IMR-90 (cell line): ENCODE results near the gene LRRC15. TPM values are rescaled to one million over a fixed set of nuclear protein-coding genes. Genes with fewer than 3 reads are reported as not detected.

Experiments
- ATAC-seq: fragments of 200-7000 bp; cut with Tn5 transposase; 2 replicates; pipeline ENCODE4 v1.9.1; 2020; ENCODE audit warnings: low read depth, mild to moderate bottlenecking, moderate library complexity
- BruUV-seq: library from RNA; stranded (reverse); fragments of 400-500 nt; replicated peaks from 2 replicates; lab custom pipeline; 2021; lab: Mats Ljungman, UMichigan
- CTCF ChIA-PET: fragments of 300-600 bp; formaldehyde crosslinking; extraction: SDS; loops from one replicate; lab custom pipeline; 2021; ENCODE audit warnings: antibody characterized with exemption; lab: Yijun Ruan, JAX
- POLR2A ChIA-PET: fragments of 300-600 bp; sonication (Branson Sonifier 250); formaldehyde crosslinking; loops from one replicate; lab custom pipeline; 2022; ENCODE audit warnings: antibody characterized with exemption; ENCODE audit not compliant: unreplicated experiment; lab: Charles Lee
- DNase-seq: peaks from one replicate; pipeline ENCODE4 v3.0.0; 2013
- H2AFZ ChIP-seq: replicated peaks from 2 replicates; pipeline ENCODE3; 2013; ENCODE audit warnings: low read length, mild to moderate bottlenecking; ENCODE audit not compliant: poor library complexity
- H2AK5ac ChIP-seq: 2 replicates; pipeline ENCODE4 v1.6.1; 2013; ENCODE audit warnings: low read depth, low read length, inconsistent platforms
- H2AK9ac ChIP-seq: replicated peaks from 2 replicates; pipeline ENCODE3; 2013; ENCODE audit warnings: mild to moderate bottlenecking, low read depth, low read length, moderate library complexity; ENCODE audit not compliant: poor library complexity
- H2BK120ac ChIP-seq: 2 replicates; pipeline ENCODE4 v1.6.1; 2013; ENCODE audit warnings: low read depth, low read length, inconsistent platforms
- H2BK15ac ChIP-seq: 3 replicates; pipeline ENCODE4 v1.6.1; 2013; ENCODE audit warnings: low read depth, low read length, inconsistent platforms
- H2BK20ac ChIP-seq: 2 replicates; pipeline ENCODE4 v1.6.1; 2013; ENCODE audit warnings: low read depth, mild to moderate bottlenecking, inconsistent platforms, low read length, moderate library complexity
- H2BK5ac ChIP-seq: 2 replicates; pipeline ENCODE4 v1.6.1; 2013; ENCODE audit warnings: mild to moderate bottlenecking, low read depth, low read length, inconsistent platforms; ENCODE audit not compliant: poor library complexity, severe bottlenecking
- H3K14ac ChIP-seq: replicated peaks from 2 replicates; pipeline ENCODE4 v1.6.1; 2013; ENCODE audit warnings: low read depth, low read length, inconsistent platforms
- H3K18ac ChIP-seq: 2 replicates; pipeline ENCODE4 v1.6.1; 2013; ENCODE audit warnings: low read depth, low read length, control low read depth
- H3K23ac ChIP-seq: 2 replicates; pipeline ENCODE4 v1.6.1; 2013; ENCODE audit warnings: low read depth, low read length, inconsistent platforms
- H3K27ac ChIP-seq: 2 replicates; pipeline ENCODE4 v1.5.1; 2013; ENCODE audit warnings: mild to moderate bottlenecking, control low read depth, low read length; ENCODE audit not compliant: insufficient read depth
- H3K27me3 ChIP-seq: 2 replicates; pipeline ENCODE4 v1.6.1; 2013; ENCODE audit warnings: low read length; ENCODE audit not compliant: control insufficient read depth, insufficient read depth
- H3K36me3 ChIP-seq: 2 replicates; pipeline ENCODE4 v1.6.1; 2013; ENCODE audit warnings: low read length, mixed read lengths; ENCODE audit not compliant: control insufficient read depth, insufficient read depth
- H3K4ac ChIP-seq: 2 replicates; pipeline ENCODE4 v1.6.1; 2013; ENCODE audit warnings: low read depth, low read length, inconsistent platforms
- H3K4me1 ChIP-seq: 2 replicates; pipeline ENCODE4 v1.6.1; 2013; ENCODE audit warnings: low read length, mixed read lengths; ENCODE audit not compliant: control insufficient read depth, insufficient read depth
- H3K4me2 ChIP-seq: 2 replicates; pipeline ENCODE4 v1.6.1; 2013; ENCODE audit warnings: low read depth, mild to moderate bottlenecking, control low read depth, low read length, moderate library complexity
- H3K4me3 ChIP-seq: 2 replicates; pipeline ENCODE4 v1.5.1; 2013; ENCODE audit warnings: low read depth, mild to moderate bottlenecking, control low read depth, low read length, moderate library complexity; ENCODE audit not compliant: insufficient read depth
- H3K56ac ChIP-seq: 2 replicates; pipeline ENCODE4 v1.6.1; 2013; ENCODE audit warnings: low read length, inconsistent platforms; ENCODE audit not compliant: insufficient read depth; ENCODE audit errors: extremely low read depth
- H3K79me1 ChIP-seq, 2 experiments: 2 replicates each; pipeline ENCODE4 v1.6.1; 2013; ENCODE audit warnings: low read length in 2 of 2, inconsistent platforms in 1 of 2, low read depth in 1 of 2
- H3K9ac ChIP-seq: 2 replicates; pipeline ENCODE4 v1.6.1; 2013; ENCODE audit warnings: low read depth, low read length, control low read depth
- H3K9me1 ChIP-seq: 2 replicates; pipeline ENCODE4 v1.6.1; 2013; ENCODE audit warnings: low read length, inconsistent platforms; ENCODE audit not compliant: insufficient read depth
- H3K9me3 ChIP-seq: 2 replicates; pipeline ENCODE4 v1.6.1; 2013; ENCODE audit warnings: low read length; ENCODE audit not compliant: control insufficient read depth, insufficient read depth
- H4K20me1 ChIP-seq: 2 replicates; pipeline ENCODE4 v1.6.1; 2013; ENCODE audit warnings: low read length, inconsistent platforms; ENCODE audit not compliant: insufficient read depth
- H4K5ac ChIP-seq: 2 replicates; pipeline ENCODE4 v1.6.1; 2013; ENCODE audit warnings: mild to moderate bottlenecking, low read depth, low read length, control low read depth
- H4K8ac ChIP-seq, 2 experiments: 2 replicates each; pipeline ENCODE4 v1.6.1; 2013; ENCODE audit warnings: low read depth in 2 of 2, low read length in 2 of 2, control low read depth in 1 of 2, inconsistent platforms in 1 of 2
- H4K91ac ChIP-seq: 2 replicates; pipeline ENCODE4 v1.6.1; 2013; ENCODE audit warnings: low read depth, low read length, inconsistent platforms; ENCODE audit not compliant: insufficient read depth
- CEBPB ChIP-seq: IDR thresholded peaks from 2 replicates; pipeline ENCODE4 v1.6.1; 2012; ENCODE audit warnings: low read depth, low read length, improper control_type of control experiment
- CHD1 ChIP-seq: IDR thresholded peaks from 2 replicates; pipeline ENCODE4 v1.6.1; 2012; ENCODE audit warnings: low read depth, low read length, improper control_type of control experiment
- CTCF ChIP-seq: conservative IDR thresholded peaks from 2 replicates; pipeline ENCODE4 v1.5.1; 2012; ENCODE audit warnings: mild to moderate bottlenecking, low read depth, low read length, improper control_type of control experiment
- ELK1 ChIP-seq: fragments of 150-350 bp; IDR thresholded peaks from 2 replicates; pipeline ENCODE4 v1.6.1; 2016; ENCODE audit warnings: low read depth, mild to moderate bottlenecking, low read length, moderate library complexity, borderline replicate concordance
- MAZ ChIP-seq: IDR thresholded peaks from 2 replicates; pipeline ENCODE4 v1.6.1; 2012; ENCODE audit warnings: low read depth, mild to moderate bottlenecking, low read length, improper control_type of control experiment, moderate library complexity, borderline replicate concordance
- NFE2L2 ChIP-seq: fragments of 150-350 bp; IDR thresholded peaks from 2 replicates; pipeline ENCODE4 v1.6.1; 2016; ENCODE audit warnings: low read depth, mild to moderate bottlenecking, low read length
- POLR2A ChIP-seq: IDR thresholded peaks from 2 replicates; pipeline ENCODE4 v1.6.1; 2012; ENCODE audit warnings: mild to moderate bottlenecking, low read depth, low read length
- RAD21 ChIP-seq: IDR thresholded peaks from 2 replicates; pipeline ENCODE4 v1.6.1; 2012; ENCODE audit warnings: low read length, improper control_type of control experiment
- WGBS, 2 experiments: methylation state at CpG; one replicate each; pipeline versions ENCODE4 v1.1.5 to v1.1.7; 2013; ENCODE audit warnings: missing lambda C conversion rate in 2 of 2; ENCODE audit not compliant: insufficient read length in 1 of 2; ENCODE audit errors: extremely low coverage in 2 of 2; 5-methylcytosine and 5-hydroxymethylcytosine counted together
- dilution Hi-C: fragments of 300-500 bp; cut with HindIII; formaldehyde crosslinking; loops from one replicate; pipeline ENCODE4 v1.14.3; 2018; ENCODE audit warnings: low sequenced_read_pairs; ENCODE audit not compliant: unreplicated experiment
- in situ Hi-C: fragments of 300-500 bp; cut with MboI; formaldehyde crosslinking; loops from 3 replicates; pipeline ENCODE4 v1.14.3; 2019; ENCODE audit warnings: low sequenced_read_pairs, inconsistent platforms, mixed read lengths
- intact Hi-C: fragments of 100-400 bp; cut with micrococcal nuclease; formaldehyde crosslinking; loops from 2 replicates; pipeline ENCODE4 v1.10.0; 2022
- polyA plus RNA-seq, 3 experiments: library from polyadenylated mRNA; depleted of rRNA; stranded (reverse); fragments of >200 nt; gene quantifications; 2 replicates each; pipeline ENCODE4 v1.2.3, GENCODE V29; 2012; ENCODE audit warnings: low replicate concordance in 1 of 3
- total RNA-seq: library from RNA; depleted of rRNA; stranded (reverse); fragments of >200 nt; gene quantifications from 2 replicates; pipeline ENCODE4 v1.2.3, GENCODE V29; 2012

Gene LRRC15
- total and polyA plus RNA-seq, 2 of the 4 experiments (the other 2 are of a cell fraction), result 2.5 to 9.0 TPM

GRCh38 chr3:194396539-194396858, 27.0 kb upstream of the LRRC15 start:
- H3K9ac ChIP-seq, result no peak overlapping the region
- 33% methylated on average over 4 of the region's 13 CpGs; no CpG with 5 or more reads in 1 of the 2 experiments for WGBS, 2 experiments

More at GRCh38 chr3:194396539-194396858, 27.0 kb upstream of the LRRC15 start:
- Histone ChIP-seq H4K20me1 (no peaks in the 10 kb centered on the region; the same call in 1 of the 2 replicates), H3K4ac (no peak overlapping the region), H3K4me3 (no peak overlapping the region), H3K4me1 (peaks cover 9% of the 10 kb centered on the region), H3K36me3 (no peaks in the 10 kb centered on the region), H2AK5ac (no peak overlapping the region), H3K9me3 (no peaks in the 10 kb centered on the region; the same call in 1 of the 2 replicates), H3K56ac (no peak overlapping the region), H3K27me3 (peaks cover 20% of the 10 kb centered on the region), H2BK5ac (no peak overlapping the region), H3K23ac (no peak overlapping the region), H3K4me2 (peak overlapping the region; percentile 32), H3K9me1 (0 out of 2 replicates have a peak, but pooled peaks cover 3% of the 10 kb centered on the region), H2BK20ac (no peak overlapping the region), H3K18ac (no peak overlapping the region), H2BK120ac (no peak overlapping the region), H2AFZ (peak overlapping the region; percentile 79), H2BK15ac (no peak overlapping the region), H3K14ac (no peak overlapping the region), H4K91ac (no peak overlapping the region), H3K27ac (no peak overlapping the region), H3K79me1 (no peaks in the 10 kb centered on the region), H2AK9ac (no peak overlapping the region), H4K5ac (no peak overlapping the region), H4K8ac (no peak overlapping the region)
- ChIA-PET CTCF (no interaction called here), POLR2A (no interaction called here)
- dilution Hi-C loops, result no loop called here
- no peak for DNase-seq
- in situ Hi-C loops, result no loop called here
- TF ChIP-seq MAZ (no peak), NFE2L2 (no peak), CTCF (no peak), RAD21 (no peak), CHD1 (no peak), ELK1 (no peak), CEBPB (no peak), POLR2A (no peak)
- no peak for ATAC-seq
- intact Hi-C loops, result no loop called here
- no TSS peak for BruUV-seq
